ENCODE measurements around the gene PEX11B.
"Not testable (repeated sequence)": the region's sequence is repeated elsewhere in the genome, so short reads cannot be mapped to it uniquely, and the experiment has no call there.

- not testable (repeated sequence) for TF ChIP-seq CTCF (conservative IDR thresholded peaks at IDR 0.05; ENCODE audit: low read depth, low read length); EZH2 (IDR thresholded peaks at IDR 0.05; ENCODE audit: borderline replicate concordance, low read depth, low read length, poor library complexity, severe bottlenecking)
Measured at GRCh38 chr1:145932522-145933009, 14.0 kb upstream of the PEX11B start.
